Activated effector memory CD4-positive, alpha-beta T cell treated with anti-CD3 and anti-CD28 coated beads, Interleukin-2, amount 50 U/mL, for 16 hours (primary cell): ENCODE measurements around the gene NUDT4B.
"Not testable (repeated sequence)": the region's sequence is repeated elsewhere in the genome, so short reads cannot be mapped to it uniquely, and the experiment has no call there.

Experiments used
- DNase-seq: peaks from one replicate; pipeline ENCODE4 v3.0.0-alpha.2; 2020

NUDT4B gene

GRCh38 chr1:148743200-148743599 lies 5.4 kb upstream of the NUDT4B start:
- not testable (repeated sequence) for DNase-seq

DNA sequence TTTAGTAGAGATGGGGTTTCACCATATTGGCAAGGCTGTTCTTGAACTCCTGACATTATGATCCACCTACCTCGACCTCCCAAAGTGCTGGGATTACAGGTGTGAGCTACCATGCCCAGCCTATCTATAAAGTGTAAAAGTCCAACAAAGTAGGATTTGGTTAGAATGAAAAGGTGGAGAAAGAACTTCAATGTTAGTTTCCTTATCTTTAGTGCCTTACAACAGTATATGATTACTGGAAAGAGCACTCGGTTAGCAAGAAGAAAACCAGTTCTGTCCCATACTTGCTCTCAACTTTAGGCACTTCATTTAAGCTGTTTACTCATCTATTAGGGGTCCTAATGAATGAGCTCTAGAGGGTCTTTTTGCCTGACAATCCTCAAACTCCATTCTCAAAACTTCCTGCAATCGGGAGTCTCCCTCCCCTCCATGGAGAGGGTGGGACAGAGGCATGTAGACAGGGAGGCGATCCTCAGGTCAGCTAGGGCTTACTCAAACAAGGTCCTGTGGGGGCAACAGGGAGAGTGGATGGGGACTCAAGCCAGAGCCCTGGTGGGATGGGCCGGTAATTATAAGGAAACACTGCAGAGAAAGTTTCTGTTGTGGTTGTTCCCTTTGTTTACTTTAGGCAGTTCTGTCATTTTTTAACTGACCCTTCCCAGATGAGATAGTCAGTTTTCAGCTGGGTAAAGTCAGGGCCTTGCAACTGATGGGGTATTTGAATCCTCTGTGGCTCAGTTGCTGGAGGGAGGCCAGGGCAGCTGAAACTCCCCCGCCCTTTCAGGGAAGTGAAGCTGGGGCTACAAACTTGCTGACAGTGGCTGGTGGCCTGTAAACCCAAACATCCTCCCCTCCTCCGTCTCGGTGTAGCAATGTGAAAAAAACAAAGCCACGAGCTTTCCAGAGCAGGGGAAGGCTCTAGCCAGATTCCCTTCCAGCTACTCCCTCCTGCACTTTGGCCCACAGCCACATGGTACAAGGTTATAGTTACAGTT lies 4.6 kb upstream of the NUDT4B start:
- not testable (repeated sequence) for DNase-seq

DNA sequence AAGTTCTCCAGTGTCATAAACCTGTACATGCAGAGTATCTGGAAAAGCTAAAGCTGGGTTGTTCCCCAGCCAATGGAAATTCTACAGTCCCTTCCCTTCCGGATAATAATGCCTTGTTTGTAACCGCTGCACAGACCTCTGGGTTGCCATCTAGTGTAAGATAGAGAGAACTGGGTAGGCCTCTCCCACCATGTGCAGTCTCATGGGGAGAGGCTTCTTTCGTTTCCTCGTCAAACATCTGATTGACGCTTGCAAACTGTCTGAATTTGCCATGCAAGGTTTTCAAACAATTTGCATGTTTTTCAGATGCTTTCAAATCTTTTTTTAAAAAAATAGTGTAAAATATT lies 734 bp downstream of the NUDT4B start:
- not testable (repeated sequence) for DNase-seq

DNA sequence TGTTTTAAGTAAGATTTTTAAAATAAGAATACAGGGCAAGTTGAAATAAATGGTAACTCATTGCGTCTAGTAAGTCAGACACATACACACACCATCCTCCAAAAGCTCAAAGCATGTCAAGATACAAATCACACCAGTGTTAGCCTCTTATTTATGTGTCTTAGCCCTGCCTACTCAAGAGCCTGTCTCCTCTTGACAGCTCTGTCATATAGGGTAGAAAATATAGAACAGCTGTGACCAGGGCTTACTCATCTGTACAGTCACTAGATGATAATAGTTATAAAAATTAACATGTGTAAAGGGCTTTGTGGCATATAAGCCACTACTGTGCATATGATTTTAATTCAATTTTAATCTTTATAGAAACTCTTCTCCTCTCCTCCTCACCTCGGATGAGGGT lies 7.7 kb downstream of the NUDT4B start:
- not testable (repeated sequence) for DNase-seq

- DNase-seq = not testable (repeated sequence)
Measured at GRCh38 chr1:148757446-148757845, 8.9 kb downstream of the NUDT4B start.

- DNase-seq = not testable (repeated sequence)
Measured at GRCh38 chr1:148758412-148758811, 9.8 kb downstream of the NUDT4B start.

DNA sequence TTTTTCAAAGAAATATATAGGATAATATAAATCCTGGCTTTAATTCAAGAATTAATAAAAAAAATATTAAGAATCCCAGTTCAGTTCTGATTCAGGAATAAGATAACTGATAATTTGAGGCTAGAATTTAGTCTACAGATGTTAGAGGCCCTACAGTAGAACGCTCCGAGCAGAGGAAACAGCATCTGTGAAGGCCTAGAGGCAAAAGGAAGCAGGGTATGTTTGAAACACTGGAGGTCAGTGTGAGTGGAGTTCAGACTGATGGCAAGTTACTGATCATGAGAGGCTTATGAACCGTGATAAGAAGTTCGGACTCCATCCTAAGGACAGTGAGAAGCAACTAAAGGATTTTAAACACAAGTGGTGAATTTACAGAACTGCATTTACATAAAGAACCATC lies 10.4 kb downstream of the NUDT4B start:
- DNase-seq = not testable (repeated sequence)

GRCh38 chr1:148759749-148760148 lies 11.2 kb downstream of the NUDT4B start:
- not testable (repeated sequence) for DNase-seq

DNA sequence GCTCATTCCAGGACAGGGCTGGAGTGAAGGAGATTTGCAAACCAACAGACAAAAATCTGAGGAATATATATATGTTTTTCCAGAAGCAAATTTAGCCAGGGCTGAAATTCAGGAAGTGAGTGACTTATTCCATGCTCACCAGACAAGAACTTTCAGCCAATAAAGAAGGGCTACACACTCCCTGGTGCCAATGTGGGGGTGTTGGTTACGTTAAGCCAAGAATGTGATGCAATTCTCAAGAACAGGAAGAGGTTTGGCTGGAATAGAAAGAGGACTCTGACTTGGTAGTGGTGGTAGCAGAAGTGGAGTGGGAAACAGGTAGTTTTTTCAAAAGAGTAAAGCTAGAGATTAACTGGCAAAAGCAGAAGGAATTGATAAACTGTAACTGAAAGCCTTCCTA lies 11.6 kb downstream of the NUDT4B start:
- not testable (repeated sequence) for DNase-seq

DNA sequence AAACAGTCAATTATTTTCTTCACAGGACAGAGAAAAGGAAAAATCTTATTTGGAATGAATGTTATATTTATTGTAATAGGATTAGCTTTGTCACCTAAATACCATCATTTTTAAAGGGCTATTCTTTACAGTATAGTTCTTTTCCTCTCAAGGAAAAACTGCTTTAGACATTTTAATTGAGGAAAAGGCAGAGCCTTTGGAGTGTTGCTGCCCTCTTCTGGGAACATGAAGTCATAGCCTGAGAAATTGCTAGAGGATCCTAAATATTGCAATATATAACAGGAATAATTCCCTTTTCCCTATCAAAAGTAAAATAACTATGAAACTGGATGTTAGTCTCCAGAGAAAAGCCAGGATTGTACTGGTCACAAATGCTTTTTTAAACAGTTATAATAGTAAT lies 12.8 kb downstream of the NUDT4B start:
- not testable (repeated sequence) for DNase-seq

- DNase-seq = not testable (repeated sequence)
Measured at GRCh38 chr1:148765238-148766019, 16.9 kb downstream of the NUDT4B start.

- DNase-seq = not testable (repeated sequence)
Measured at GRCh38 chr1:148768541-148768940, 20.0 kb downstream of the NUDT4B start.

- not testable (repeated sequence) for DNase-seq
Measured at GRCh38 chr1:148769495-148769894, 20.9 kb downstream of the NUDT4B start.

DNA sequence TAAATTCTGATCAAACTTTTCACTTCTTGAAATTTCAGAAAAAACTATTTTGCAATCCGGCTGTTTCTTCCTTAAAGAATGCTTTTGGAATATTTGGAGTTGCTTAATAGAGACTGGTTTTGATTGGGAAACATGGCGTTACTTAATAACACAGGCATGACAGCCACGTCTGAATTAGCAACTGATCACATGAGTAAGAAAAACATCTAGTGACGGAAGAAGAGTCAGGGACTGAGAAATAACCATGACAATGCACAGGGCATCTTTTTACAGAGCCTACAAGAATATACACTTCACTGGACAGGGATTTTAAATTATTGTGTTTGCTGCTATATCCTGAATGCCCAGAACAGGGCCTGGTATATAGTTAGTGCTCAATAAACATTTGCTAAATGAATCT lies 25.1 kb downstream of the NUDT4B start:
- DNase-seq = not testable (repeated sequence)

GRCh38 chr1:148774102-148774501 lies 25.5 kb downstream of the NUDT4B start:
- DNase-seq = not testable (repeated sequence)

- DNase-seq = not testable (repeated sequence)
Measured at GRCh38 chr1:148775263-148775662, 26.7 kb downstream of the NUDT4B start.

- DNase-seq = not testable (repeated sequence)
Measured at GRCh38 chr1:148777649-148778048, 29.1 kb downstream of the NUDT4B start.

DNA sequence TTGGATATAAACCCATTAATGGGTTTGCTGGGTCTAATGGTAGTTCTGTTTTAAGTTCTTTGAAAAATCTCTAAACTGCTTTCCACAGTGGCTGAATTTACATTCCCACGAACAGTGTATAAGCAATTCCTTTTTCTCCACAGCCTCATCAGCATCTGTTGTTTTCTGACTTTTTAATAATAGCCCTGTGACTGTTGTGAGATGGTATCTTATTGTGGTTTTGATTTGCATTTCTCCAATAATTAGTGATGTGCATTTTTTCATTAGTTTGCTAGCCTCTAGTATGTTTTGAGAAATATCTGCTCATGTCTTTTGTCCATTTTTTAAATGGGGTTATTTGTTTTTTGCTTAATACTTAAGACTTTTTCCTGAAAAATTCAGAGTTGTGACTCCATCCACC lies 31.8 kb downstream of the NUDT4B start:
- not testable (repeated sequence) for DNase-seq

- not testable (repeated sequence) for DNase-seq
Measured at GRCh38 chr1:148791543-148792099, 43.0 kb downstream of the NUDT4B start.

GRCh38 chr1:148793762-148794332 lies 45.3 kb downstream of the NUDT4B start:
- not testable (repeated sequence) for DNase-seq
